Left lung (tissue), 10 donors: ENCODE measurements around the gene BCAT1. TPM values are rescaled to one million over a fixed set of nuclear protein-coding genes. Genes with fewer than 3 reads are reported as not detected.

ENCODE experiments used
- ATAC-seq: fragments of 200-7000 bp; cut with Tn5 transposase; one replicate; pipeline ENCODE4 v1.9.1; 2020; ENCODE audit warnings: moderate library complexity
- DNase-seq, 4 donors: peaks; one replicate each; pipeline ENCODE4 v3.0.0-alpha.2; 2013 to 2020
- H3K27ac ChIP-seq, 2 donors: fragments of 200-600 bp; sonication (generic) in 1 of 2; one replicate each; pipeline versions ENCODE4 v1.5.0 to v1.8.0; 2020 to 2021
- H3K27me3 ChIP-seq, 2 donors: fragments of 200-600 bp; sonication (generic) in 1 of 2; one replicate each; pipeline versions ENCODE4 v1.5.0 to v1.8.0; 2020 to 2021
- H3K36me3 ChIP-seq, 2 donors: fragments of 200-600 bp; sonication (generic) in 1 of 2; one replicate each; pipeline versions ENCODE4 v1.5.0 to v1.8.0; 2020 to 2021
- H3K4me1 ChIP-seq, 2 donors: fragments of 200-600 bp; one replicate each; pipeline ENCODE4 v1.8.0; 2021
- H3K4me3 ChIP-seq, 2 donors: fragments of 200-600 bp; sonication (generic) in 1 of 2; one replicate each; pipeline versions ENCODE4 v1.5.0 to v1.8.0; 2020 to 2021; ENCODE audit warnings: mild to moderate bottlenecking in 1 of 2
- H3K9me3 ChIP-seq, 2 donors: fragments of 200-600 bp; sonication (generic) in 1 of 2; one replicate each; pipeline versions ENCODE4 v1.5.0 to v1.8.0; 2020 to 2021
- intact Hi-C, 2 donors: fragments of 100-400 bp; cut with DNase I; formaldehyde crosslinking; loops; one replicate each; pipeline versions ENCODE4 v1.11.2 to v1.14.2; 2022
- polyA plus RNA-seq, 6 donors: library from polyadenylated mRNA; unstranded; fragments of 120-200 nt; gene quantifications; one replicate each; pipeline ENCODE4 v1.2.1, GENCODE V29; 2013; ENCODE audit not compliant: insufficient read length in 6 of 6
- total RNA-seq, 2 donors: library from RNA; stranded (reverse); fragmentation: NEBNext Ultra II Directional; extraction: Animal tissue kit (Norgen Biotek cat#: 25700); gene quantifications; one replicate each; pipeline ENCODE4 v1.2.1, GENCODE V29; 2021
- TF ChIP-seq, protein P1 (sequence below), 2 donors: fragments of 200-600 bp; sonication (generic) in 1 of 2; IDR thresholded peaks; one replicate each; pipeline versions ENCODE4 v1.5.0 to v1.8.0; 2021; ENCODE audit warnings: antibody characterized with exemption in 2 of 2
- donor health status: DM: no; HTN: yes; CAD: no.
- donor health status: DM: no; HTN: no; CAD: no.

Gene BCAT1
- total and polyA plus RNA-seq, 8 donors: 29.3 to 131 (median 39.5) TPM

GRCh38 chr12:24904871-24905270 is 44.0 kb downstream of the BCAT1 start:
- Histone ChIP-seq H3K9me3 (no peaks in the 10 kb centered on the region), H3K4me3 (no peak overlapping the region), H3K4me1 (peaks cover 0 to 39% of the 10 kb centered on the region in 2 donors), H3K36me3 (no peaks in the 10 kb centered on the region), H3K27me3 (peaks cover 0 to 32% of the 10 kb centered on the region in 2 donors), H3K27ac (no peak overlapping the region)
- TF ChIP-seq, protein P1, sequence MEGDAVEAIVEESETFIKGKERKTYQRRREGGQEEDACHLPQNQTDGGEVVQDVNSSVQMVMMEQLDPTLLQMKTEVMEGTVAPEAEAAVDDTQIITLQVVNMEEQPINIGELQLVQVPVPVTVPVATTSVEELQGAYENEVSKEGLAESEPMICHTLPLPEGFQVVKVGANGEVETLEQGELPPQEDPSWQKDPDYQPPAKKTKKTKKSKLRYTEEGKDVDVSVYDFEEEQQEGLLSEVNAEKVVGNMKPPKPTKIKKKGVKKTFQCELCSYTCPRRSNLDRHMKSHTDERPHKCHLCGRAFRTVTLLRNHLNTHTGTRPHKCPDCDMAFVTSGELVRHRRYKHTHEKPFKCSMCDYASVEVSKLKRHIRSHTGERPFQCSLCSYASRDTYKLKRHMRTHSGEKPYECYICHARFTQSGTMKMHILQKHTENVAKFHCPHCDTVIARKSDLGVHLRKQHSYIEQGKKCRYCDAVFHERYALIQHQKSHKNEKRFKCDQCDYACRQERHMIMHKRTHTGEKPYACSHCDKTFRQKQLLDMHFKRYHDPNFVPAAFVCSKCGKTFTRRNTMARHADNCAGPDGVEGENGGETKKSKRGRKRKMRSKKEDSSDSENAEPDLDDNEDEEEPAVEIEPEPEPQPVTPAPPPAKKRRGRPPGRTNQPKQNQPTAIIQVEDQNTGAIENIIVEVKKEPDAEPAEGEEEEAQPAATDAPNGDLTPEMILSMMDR (IDR thresholded peaks at IDR 0.05): no peak
- DNase-seq: no peak
- no peak for ATAC-seq
- intact Hi-C loops: no loop called here

DNA sequence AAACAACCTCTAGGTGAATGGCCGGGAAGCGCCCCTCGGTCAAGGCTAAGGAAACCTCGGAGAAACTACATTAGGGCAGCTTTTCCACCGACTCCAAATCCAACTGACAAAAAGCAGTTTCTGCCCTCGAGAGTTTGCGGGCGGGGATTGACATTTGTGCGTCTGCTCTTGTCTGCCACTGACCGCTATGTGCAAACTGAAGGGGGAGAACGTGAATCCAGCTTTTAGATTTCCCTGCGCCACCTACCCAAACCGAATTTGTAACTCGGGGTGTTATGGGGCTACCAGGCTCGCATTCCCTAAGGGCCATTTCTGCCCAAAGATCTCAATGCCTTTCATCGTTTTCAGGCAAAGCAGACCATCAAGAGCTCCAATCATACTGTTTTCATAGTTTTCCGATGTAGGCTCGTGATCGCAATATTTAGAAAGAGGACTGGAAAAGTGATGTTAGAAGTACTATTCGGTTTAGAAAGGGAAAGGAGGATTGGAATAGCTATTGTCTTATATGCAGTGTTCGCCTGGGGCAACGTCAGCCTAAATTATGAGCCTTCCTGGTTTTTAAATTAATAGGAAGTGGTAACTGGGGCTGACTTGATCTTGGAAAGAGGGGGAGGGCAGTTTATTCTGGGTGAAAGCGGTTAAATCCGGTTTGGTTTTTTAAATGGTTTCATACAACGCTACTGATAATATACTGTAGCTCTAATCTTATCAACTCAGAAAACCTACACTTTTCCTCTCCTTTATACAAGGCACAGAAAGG is 45.4 kb downstream of the BCAT1 start:
- peak in 2 of 4 donors; percentile 31 to 38 for DNase-seq

DNA sequence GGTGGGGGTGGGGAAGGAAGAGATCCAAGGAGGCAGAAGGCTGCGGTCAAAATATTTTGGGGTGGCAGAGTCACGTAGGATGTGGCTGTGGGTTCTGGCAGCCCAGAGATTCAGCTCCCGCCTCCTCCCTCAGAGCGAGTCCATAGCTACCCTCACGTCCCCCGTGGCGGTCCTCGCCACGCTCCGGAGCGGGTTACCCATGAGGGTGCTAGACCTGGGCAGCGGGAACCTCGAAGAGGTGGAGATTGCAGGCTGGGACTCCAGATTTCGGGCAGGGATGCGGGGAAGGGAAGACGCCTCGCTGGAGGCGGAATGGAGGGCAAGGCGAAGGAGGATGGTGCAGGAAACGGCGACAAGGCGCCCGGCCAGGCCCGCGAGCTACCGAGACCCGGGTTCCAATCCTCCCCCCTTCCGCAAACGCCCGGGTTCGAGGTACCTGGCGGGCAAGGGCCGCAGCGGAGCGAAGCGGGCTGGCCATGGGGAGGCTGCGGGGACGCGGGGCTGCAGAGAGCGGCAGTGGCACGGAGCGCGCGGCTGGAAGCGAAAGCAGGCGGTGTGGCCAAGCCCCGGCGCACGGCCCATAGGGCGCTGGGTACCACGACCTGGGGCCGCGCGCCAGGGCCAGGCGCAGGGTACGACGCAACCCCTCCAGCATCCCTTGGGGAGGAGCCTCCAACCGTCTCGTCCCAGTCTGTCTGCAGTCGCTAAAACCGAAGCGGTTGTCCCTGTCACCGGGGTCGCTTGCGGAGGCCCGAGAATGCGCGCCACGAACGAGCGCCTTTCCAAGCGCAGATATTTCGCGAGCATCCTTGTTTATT is 46.2 kb downstream of the BCAT1 start:
- DNase-seq (peak; percentile 24 to 91 (median 46)), ATAC-seq (peak; percentile 75)
- peak overlapping the region; percentile 44 to 82 for H3K27ac ChIP-seq

More for the DNA sequence above, 45.4 kb downstream of the BCAT1 start:
- peak; percentile 33 for ATAC-seq
- no peaks in the 10 kb centered on the region for H3K9me3 ChIP-seq
- H3K36me3 ChIP-seq: no peaks in the 10 kb centered on the region
- H3K4me3 ChIP-seq: peak overlapping the region; percentile 59 to 67
- TF ChIP-seq, protein P1 (IDR thresholded peaks at IDR 0.05): no peak
- peaks cover 0 to 32% of the 10 kb centered on the region in 2 donors for H3K27me3 ChIP-seq
- H3K27ac ChIP-seq: peak overlapping the region; percentile 44 to 82
- intact Hi-C loops: no loop called here
- peaks cover 0 to 52% of the 10 kb centered on the region in 2 donors for H3K4me1 ChIP-seq

DNA sequence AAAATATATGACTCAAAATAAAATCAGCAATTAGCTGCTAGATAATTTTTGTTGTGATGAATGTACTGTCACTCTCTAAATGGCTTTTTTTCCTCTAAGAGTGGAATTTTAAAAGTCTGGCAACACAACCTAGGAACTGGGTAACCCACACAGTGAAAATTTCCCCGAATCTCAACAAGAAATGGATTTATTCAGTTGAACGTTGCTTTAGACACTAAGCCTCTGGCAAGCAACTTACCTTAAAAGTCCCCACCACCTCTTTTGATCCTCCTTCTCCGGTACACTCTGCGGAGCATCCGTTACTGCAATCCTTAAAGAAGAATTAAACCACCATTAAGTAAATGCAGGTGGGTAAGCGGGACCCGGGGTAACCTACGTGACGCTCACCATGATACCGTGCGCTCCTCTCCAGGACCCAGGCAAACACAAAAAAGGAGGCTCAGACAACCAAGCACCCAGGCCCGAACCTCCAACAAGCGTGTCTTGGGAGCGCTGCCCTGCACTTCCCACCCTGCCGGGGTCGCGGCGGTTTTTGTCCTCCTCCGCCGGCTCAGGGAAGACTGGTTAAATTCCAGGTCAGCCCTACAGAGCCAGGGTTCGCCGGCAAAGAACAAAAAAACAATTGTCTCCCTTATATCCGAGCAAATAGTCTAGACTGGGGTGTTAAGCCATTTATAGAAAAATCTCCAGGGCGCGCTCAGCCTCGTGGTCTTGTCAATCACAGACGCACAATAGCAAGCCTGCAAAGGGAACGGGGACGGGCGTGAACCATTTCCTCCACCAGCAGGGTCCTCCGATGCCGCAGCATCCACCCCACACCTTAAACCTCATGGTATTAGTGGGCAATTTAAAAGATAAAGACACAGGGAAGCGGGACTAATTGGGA is 47.1 kb downstream of the BCAT1 start:
- ATAC-seq (peak; percentile 21), DNase-seq (peak in 2 of 4 donors; percentile 20 to 76)
- peak overlapping the region; percentile 59 to 67 for H3K4me3 ChIP-seq
- H3K27ac ChIP-seq: peak overlapping the region; percentile 14 to 82
- TF ChIP-seq, protein P1 (IDR thresholded peaks at IDR 0.05): no peak
- intact Hi-C loops: no loop called here
- H3K4me1 ChIP-seq: peaks cover 0 to 65% of the 10 kb centered on the region in 2 donors
- H3K9me3 ChIP-seq: no peaks in the 10 kb centered on the region
- H3K27me3 ChIP-seq: peaks cover 0 to 32% of the 10 kb centered on the region in 2 donors
- H3K36me3 ChIP-seq: no peaks in the 10 kb centered on the region

More for the DNA sequence above, 46.2 kb downstream of the BCAT1 start:
- TF ChIP-seq, protein P1 (IDR thresholded peaks at IDR 0.05): no peak
- Histone ChIP-seq H3K27me3 (peaks cover 0 to 32% of the 10 kb centered on the region in 2 donors), H3K4me1 (peaks cover 0 to 60% of the 10 kb centered on the region in 2 donors), H3K36me3 (no peaks in the 10 kb centered on the region), H3K4me3 (peak overlapping the region; percentile 59 to 67), H3K9me3 (no peaks in the 10 kb centered on the region)
- intact Hi-C loops: no loop called here
